Loucy (cell line): ENCODE data around the gene COL26A1.

ENCODE experiments used
- H2AFZ ChIP-seq: fragments of 200-600 bp; sonication (generic); 2 replicates; pipeline ENCODE4 v1.6.0; 2016; ENCODE audit warnings: antibody characterized with exemption, mild to moderate bottlenecking, low read length, moderate library complexity
- H3F3A ChIP-seq: fragments of 200-600 bp; 2 replicates; pipeline ENCODE4 v1.6.0; 2016; ENCODE audit warnings: antibody characterized with exemption, low read depth, mild to moderate bottlenecking
- H3K27me3 ChIP-seq: fragments of 200-600 bp; sonication (generic); 2 replicates; pipeline ENCODE4 v1.6.1; 2014; ENCODE audit warnings: low read length, mild to moderate bottlenecking; ENCODE audit not compliant: insufficient read depth, poor library complexity, severe bottlenecking
- H3K36me3 ChIP-seq: fragments of 200-600 bp; sonication (generic); 2 replicates; pipeline ENCODE4 v1.6.1; 2016; ENCODE audit warnings: low read length; ENCODE audit not compliant: insufficient read depth
- H3K4me1 ChIP-seq: fragments of 200-600 bp; sonication (generic); 2 replicates; pipeline ENCODE4 v1.5.1; 2014; ENCODE audit warnings: low read length, mild to moderate bottlenecking; ENCODE audit not compliant: insufficient read depth, poor library complexity, severe bottlenecking
- H3K4me2 ChIP-seq: fragments of 200-600 bp; sonication (generic); 2 replicates; pipeline ENCODE4 v1.6.0; 2014; ENCODE audit warnings: antibody characterized with exemption, low read length, low read depth, mild to moderate bottlenecking; ENCODE audit not compliant: poor library complexity, severe bottlenecking
- H3K4me3 ChIP-seq: fragments of 200-600 bp; sonication (generic); 2 replicates; pipeline ENCODE4 v1.5.1; 2014; ENCODE audit warnings: low read length, mild to moderate bottlenecking, mixed read lengths; ENCODE audit not compliant: poor library complexity, severe bottlenecking
- H3K79me2 ChIP-seq: fragments of 200-600 bp; sonication (generic); 2 replicates; pipeline ENCODE4 v1.6.1; 2014; ENCODE audit warnings: low read length; ENCODE audit not compliant: insufficient read depth
- H3K9ac ChIP-seq: fragments of 200-600 bp; sonication (generic); 2 replicates; pipeline ENCODE4 v1.6.0; 2014; ENCODE audit warnings: mild to moderate bottlenecking, low read depth, low read length, moderate library complexity; ENCODE audit not compliant: poor library complexity, severe bottlenecking
- H3K9me2 ChIP-seq: fragments of 200-600 bp; sonication (generic); replicated peaks from 2 replicates; pipeline ENCODE4 v1.6.1; 2016; ENCODE audit warnings: low read depth, low read length, mixed read lengths
- H3K9me3 ChIP-seq: fragments of 200-600 bp; sonication (generic); 2 replicates; pipeline ENCODE4 v1.6.1; 2014; ENCODE audit warnings: mild to moderate bottlenecking, antibody characterized with exemption, low read length, low read depth; ENCODE audit not compliant: insufficient read depth
- H4K20me1 ChIP-seq: fragments of 200-600 bp; sonication (generic); 2 replicates; pipeline ENCODE4 v1.6.0; 2014; ENCODE audit warnings: antibody characterized with exemption, low read length, mild to moderate bottlenecking; ENCODE audit not compliant: insufficient read depth, poor library complexity, severe bottlenecking
- CTCF ChIP-seq: fragments of 200-600 bp; sonication (generic); conservative IDR thresholded peaks from 2 replicates; pipeline ENCODE4 v1.5.1; 2014; ENCODE audit warnings: mild to moderate bottlenecking, antibody characterized with exemption, low read length
- EZH2phosphoT487 ChIP-seq: fragments of 200-600 bp; IDR thresholded peaks from 2 replicates; pipeline ENCODE4 v1.6.1; 2018; ENCODE audit warnings: antibody characterized with exemption, mild to moderate bottlenecking, moderate library complexity, borderline replicate concordance

Gene COL26A1

DNA sequence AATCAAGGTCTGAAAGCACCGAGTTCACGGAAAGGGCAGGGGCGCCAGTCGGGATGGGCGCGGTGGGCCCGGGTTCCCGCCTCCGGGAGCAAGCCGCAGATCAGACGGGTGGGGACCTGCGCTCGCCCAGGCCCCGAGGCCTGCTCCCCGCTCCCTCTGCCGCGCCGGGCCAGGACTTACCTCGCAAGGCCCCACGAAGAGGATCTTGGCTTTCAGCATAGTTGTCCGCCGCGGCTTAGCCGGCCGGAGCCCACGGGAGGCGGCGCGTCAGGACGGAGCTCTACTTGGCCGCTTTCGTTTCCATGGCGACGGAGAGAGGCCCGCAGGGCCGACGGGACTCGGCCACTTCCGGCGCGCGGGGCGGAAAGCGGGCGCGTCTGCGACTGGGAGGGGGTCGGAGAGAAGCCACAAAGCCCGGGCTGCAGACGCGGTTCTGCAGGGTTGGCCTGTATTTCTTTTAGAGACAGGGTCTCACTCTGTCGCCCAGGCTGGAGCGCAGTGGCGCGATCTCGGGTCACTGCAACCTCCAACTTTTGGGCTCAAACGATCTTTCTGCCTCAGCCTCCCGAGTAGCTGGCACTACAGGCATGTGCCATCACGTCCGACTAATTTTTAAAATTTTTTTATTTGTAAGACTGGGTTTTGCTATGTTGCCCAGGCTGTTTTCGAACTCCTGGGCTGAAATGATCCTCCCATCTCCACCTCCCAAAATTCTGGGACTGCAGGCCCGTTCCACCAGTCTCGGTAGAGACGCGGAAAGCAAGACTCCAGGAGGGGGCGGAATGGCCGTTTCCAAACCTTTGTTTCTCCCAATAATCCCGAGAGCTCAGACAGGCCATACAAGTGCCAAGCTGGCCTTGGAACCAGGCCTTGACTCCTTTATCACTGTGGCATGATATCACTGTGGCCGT is 40.9 kb upstream of the COL26A1 start, which contains the start of gene IFT22:
IFT22 (minus strand) TSS at position 322 of the 911 bp plus-strand sequence; CDS start at position 219, 103 bp downstream.
- peak; percentile 43 for TF ChIP-seq CTCF
- no peak for TF ChIP-seq EZH2phosphoT487
- Histone ChIP-seq H3K36me3 (no peaks in the 10 kb centered on the region), H3K4me3 (peak within 1 kb of the TSS; percentile 93), H4K20me1 (no peaks in the 10 kb centered on the region), H3K4me2 (peak within 1 kb of the TSS; percentile 88), H2AFZ (peak within 1 kb of the TSS; percentile 95), H3K9ac (peak within 1 kb of the TSS; percentile 97), H3K27me3 (no peaks in the 10 kb centered on the region), H3K9me2 (no peaks in the 10 kb centered on the region), H3F3A (no peaks in the 10 kb centered on the region; the same call in 1 of the 2 replicates), H3K4me1 (peaks cover 16% of the 10 kb centered on the region), H3K79me2 (no peaks in the 10 kb centered on the region), H3K9me3 (no peaks in the 10 kb centered on the region)

DNA sequence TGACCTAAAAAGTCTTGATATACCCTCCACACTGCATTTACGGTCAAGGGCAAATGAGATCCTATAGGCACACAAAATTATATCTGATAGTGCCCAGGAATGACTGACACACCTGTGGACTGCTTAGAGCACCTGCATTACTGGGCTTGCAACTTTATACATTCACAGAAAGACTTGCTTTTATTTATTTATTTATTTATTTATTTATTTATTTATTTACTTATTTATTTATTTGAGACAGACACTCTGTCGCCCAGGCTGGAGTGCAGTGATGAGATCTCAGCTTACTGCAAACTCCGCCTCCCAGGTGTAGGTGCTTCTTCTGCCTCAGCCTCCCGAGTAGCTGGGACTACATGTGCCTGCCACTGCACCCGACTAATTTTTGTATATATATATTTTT is 34.5 kb upstream of the COL26A1 start:
- Histone ChIP-seq H3K36me3 (no peaks in the 10 kb centered on the region), H3F3A (no peaks in the 10 kb centered on the region; the same call in 1 of the 2 replicates), H3K79me2 (no peaks in the 10 kb centered on the region), H3K4me3 (no peak overlapping the region), H4K20me1 (no peaks in the 10 kb centered on the region), H3K9me3 (no peaks in the 10 kb centered on the region), H2AFZ (no peak overlapping the region), H3K4me1 (peaks cover 5% of the 10 kb centered on the region), H3K27me3 (no peaks in the 10 kb centered on the region), H3K4me2 (no peak overlapping the region), H3K9ac (no peak overlapping the region), H3K9me2 (no peaks in the 10 kb centered on the region)
- no peak for TF ChIP-seq CTCF
- no peak for TF ChIP-seq EZH2phosphoT487

DNA sequence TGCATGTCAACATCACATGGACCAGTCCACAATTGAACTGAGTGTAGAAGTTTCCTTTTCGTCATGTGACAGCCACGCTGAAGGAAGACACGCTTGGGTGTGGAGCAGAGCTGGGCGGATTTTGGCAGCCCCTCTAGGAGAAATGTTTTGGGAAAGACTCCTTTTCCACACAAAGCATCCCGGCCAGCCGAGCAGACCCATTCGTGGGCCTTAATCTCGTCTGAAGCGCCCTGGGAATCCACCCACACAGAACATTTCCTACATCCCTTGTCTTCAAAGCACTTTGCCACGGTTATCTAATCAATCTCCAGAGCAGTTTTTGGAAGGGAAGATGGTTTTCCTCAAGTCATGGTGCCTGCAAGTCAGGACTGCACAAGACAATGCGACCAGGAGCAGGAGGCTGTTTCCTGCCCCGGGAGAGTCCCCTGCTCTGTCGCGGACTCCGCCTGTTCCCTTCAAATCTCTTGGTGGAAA is 32.6 kb upstream of the COL26A1 start:
- TF ChIP-seq CTCF (no peak), EZH2phosphoT487 (no peak)
- H3K36me3 ChIP-seq = no peaks in the 10 kb centered on the region
- no peaks in the 10 kb centered on the region for H4K20me1 ChIP-seq
- peaks cover 5% of the 10 kb centered on the region for H3K4me1 ChIP-seq
- H3K4me3 ChIP-seq = no peak overlapping the region
- no peak overlapping the region for H2AFZ ChIP-seq
- no peaks in the 10 kb centered on the region for H3K79me2 ChIP-seq
- no peak overlapping the region for H3K9ac ChIP-seq
- H3F3A ChIP-seq = no peaks in the 10 kb centered on the region; the same call in 1 of the 2 replicates
- no peaks in the 10 kb centered on the region for H3K9me3 ChIP-seq
- H3K27me3 ChIP-seq = no peaks in the 10 kb centered on the region
- H3K4me2 ChIP-seq = no peak overlapping the region
- H3K9me2 ChIP-seq = no peaks in the 10 kb centered on the region
